ENCODE results near the gene ZNF774. TPM values are rescaled to one million over a fixed set of nuclear protein-coding genes. Genes with fewer than 3 reads are reported as not detected.

The ZNF774 gene
- total and polyA plus RNA-seq, 4 donors, result 0.19 to 1.0 (median 0.48) TPM

DNA sequence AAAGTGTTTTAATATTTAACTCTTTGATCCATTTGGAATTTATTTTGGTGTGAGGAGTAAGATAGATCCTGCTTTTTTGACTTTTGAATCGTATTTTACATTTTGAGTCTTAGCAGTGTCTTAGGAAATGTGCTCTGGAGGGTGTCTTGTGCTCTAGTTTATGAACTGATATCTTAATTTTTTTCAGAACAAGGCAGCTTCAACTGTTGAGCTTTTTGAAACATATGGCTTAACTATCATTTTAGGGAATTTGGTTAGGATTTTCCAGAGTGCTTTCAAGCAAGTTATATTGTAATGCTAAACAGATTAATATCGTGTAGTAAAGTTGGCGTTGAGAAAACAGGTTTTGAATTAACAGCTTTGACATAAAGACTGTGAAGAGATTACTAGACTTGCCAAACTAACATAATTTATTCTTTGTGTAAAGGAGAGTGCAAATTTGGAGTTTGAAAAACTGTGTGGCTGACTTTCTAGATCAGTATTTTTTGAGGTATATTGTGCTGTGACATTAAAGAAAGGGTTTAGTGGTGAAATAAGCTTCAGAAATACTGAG, 53.0 kb downstream of the ZNF774 start:
- H3K9ac ChIP-seq (ENCODE audit: low read depth in 1 of 2, low read length in 2 of 2), result no peak overlapping the region
- H3K9me3 ChIP-seq (ENCODE audit: control insufficient read depth in 4 of 4, low read length in 3 of 4), result no peaks in the 10 kb centered on the region
- 75% methylated on average over 3 of the region's 3 CpGs for WGBS
- DNase-seq (ENCODE audit: low spot score), result no peak
- no peaks in the 10 kb centered on the region for H3K36me3 ChIP-seq (ENCODE audit: control insufficient read depth in 4 of 4, insufficient read depth in 3 of 4, low read depth in 1 of 4, low read length in 3 of 4)
- TF ChIP-seq RXRA (IDR thresholded peaks at IDR 0.05) (no peak), FOXA1 (IDR thresholded peaks at IDR 0.05) (no peak), RAD21 (IDR thresholded peaks at IDR 0.05) (no peak), YY1 (IDR thresholded peaks at IDR 0.05) (no peak), SP1 (IDR thresholded peaks at IDR 0.05) (no peak), EGR1 (IDR thresholded peaks at IDR 0.05; ENCODE audit: low read depth in 2 of 2) (no peak), JUND (IDR thresholded peaks at IDR 0.05) (no peak), FOXA2 (IDR thresholded peaks at IDR 0.05) (no peak), HNF4G (IDR thresholded peaks at IDR 0.05) (no peak), GABPA (IDR thresholded peaks at IDR 0.05 in 1 of 2, conservative IDR thresholded peaks at IDR 0.05 in 1 of 2) (no peak), TAF1 (conservative IDR thresholded peaks at IDR 0.05) (no peak)
- TF ChIP-seq, protein P1, sequence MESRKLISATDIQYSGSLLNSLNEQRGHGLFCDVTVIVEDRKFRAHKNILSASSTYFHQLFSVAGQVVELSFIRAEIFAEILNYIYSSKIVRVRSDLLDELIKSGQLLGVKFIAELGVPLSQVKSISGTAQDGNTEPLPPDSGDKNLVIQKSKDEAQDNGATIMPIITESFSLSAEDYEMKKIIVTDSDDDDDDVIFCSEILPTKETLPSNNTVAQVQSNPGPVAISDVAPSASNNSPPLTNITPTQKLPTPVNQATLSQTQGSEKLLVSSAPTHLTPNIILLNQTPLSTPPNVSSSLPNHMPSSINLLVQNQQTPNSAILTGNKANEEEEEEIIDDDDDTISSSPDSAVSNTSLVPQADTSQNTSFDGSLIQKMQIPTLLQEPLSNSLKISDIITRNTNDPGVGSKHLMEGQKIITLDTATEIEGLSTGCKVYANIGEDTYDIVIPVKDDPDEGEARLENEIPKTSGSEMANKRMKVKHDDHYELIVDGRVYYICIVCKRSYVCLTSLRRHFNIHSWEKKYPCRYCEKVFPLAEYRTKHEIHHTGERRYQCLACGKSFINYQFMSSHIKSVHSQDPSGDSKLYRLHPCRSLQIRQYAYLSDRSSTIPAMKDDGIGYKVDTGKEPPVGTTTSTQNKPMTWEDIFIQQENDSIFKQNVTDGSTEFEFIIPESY (IDR thresholded peaks at IDR 0.05), result no peak
- TF ChIP-seq, protein P2, sequence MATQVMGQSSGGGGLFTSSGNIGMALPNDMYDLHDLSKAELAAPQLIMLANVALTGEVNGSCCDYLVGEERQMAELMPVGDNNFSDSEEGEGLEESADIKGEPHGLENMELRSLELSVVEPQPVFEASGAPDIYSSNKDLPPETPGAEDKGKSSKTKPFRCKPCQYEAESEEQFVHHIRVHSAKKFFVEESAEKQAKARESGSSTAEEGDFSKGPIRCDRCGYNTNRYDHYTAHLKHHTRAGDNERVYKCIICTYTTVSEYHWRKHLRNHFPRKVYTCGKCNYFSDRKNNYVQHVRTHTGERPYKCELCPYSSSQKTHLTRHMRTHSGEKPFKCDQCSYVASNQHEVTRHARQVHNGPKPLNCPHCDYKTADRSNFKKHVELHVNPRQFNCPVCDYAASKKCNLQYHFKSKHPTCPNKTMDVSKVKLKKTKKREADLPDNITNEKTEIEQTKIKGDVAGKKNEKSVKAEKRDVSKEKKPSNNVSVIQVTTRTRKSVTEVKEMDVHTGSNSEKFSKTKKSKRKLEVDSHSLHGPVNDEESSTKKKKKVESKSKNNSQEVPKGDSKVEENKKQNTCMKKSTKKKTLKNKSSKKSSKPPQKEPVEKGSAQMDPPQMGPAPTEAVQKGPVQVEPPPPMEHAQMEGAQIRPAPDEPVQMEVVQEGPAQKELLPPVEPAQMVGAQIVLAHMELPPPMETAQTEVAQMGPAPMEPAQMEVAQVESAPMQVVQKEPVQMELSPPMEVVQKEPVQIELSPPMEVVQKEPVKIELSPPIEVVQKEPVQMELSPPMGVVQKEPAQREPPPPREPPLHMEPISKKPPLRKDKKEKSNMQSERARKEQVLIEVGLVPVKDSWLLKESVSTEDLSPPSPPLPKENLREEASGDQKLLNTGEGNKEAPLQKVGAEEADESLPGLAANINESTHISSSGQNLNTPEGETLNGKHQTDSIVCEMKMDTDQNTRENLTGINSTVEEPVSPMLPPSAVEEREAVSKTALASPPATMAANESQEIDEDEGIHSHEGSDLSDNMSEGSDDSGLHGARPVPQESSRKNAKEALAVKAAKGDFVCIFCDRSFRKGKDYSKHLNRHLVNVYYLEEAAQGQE (IDR thresholded peaks at IDR 0.05), result no peak
- TF ChIP-seq, protein P3, sequence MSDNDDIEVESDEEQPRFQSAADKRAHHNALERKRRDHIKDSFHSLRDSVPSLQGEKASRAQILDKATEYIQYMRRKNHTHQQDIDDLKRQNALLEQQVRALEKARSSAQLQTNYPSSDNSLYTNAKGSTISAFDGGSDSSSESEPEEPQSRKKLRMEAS (IDR thresholded peaks at IDR 0.05), result no peak
- TF ChIP-seq, protein P4, sequence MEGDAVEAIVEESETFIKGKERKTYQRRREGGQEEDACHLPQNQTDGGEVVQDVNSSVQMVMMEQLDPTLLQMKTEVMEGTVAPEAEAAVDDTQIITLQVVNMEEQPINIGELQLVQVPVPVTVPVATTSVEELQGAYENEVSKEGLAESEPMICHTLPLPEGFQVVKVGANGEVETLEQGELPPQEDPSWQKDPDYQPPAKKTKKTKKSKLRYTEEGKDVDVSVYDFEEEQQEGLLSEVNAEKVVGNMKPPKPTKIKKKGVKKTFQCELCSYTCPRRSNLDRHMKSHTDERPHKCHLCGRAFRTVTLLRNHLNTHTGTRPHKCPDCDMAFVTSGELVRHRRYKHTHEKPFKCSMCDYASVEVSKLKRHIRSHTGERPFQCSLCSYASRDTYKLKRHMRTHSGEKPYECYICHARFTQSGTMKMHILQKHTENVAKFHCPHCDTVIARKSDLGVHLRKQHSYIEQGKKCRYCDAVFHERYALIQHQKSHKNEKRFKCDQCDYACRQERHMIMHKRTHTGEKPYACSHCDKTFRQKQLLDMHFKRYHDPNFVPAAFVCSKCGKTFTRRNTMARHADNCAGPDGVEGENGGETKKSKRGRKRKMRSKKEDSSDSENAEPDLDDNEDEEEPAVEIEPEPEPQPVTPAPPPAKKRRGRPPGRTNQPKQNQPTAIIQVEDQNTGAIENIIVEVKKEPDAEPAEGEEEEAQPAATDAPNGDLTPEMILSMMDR (IDR thresholded peaks at IDR 0.05; ENCODE audit: low read depth, low read length, missing input control), result no peak
- TF ChIP-seq, protein P5, sequence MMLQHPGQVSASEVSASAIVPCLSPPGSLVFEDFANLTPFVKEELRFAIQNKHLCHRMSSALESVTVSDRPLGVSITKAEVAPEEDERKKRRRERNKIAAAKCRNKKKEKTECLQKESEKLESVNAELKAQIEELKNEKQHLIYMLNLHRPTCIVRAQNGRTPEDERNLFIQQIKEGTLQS (IDR thresholded peaks at IDR 0.05), result no peak
- no peak overlapping the region for H3K4me3 ChIP-seq (ENCODE audit: low read depth in 1 of 3, low read length in 3 of 3)
- no peaks in the 10 kb centered on the region for H3K27me3 ChIP-seq (ENCODE audit: control insufficient read depth in 4 of 4, insufficient read depth in 4 of 4, low read length in 3 of 4)
- H3K4me1 ChIP-seq (ENCODE audit: control insufficient read depth in 4 of 4, insufficient read depth in 4 of 4, low read length in 3 of 4), result peaks cover 2 to 6% (median 4%) of the 10 kb centered on the region in 4 donors
- H3K27ac ChIP-seq (ENCODE audit: low read depth in 1 of 2, low read length in 2 of 2), result no peak overlapping the region

All from liver (tissue), 9 donors.